DND-41 (cell line): ENCODE data around the gene METTL23.

Source experiments
- ATAC-seq: fragments of 200-7000 bp; cut with Tn5 transposase; 3 replicates; pipeline ENCODE4 v1.9.1; 2021; ENCODE audit warnings: low read depth; ENCODE audit not compliant: insufficient read depth
- DNase-seq: peaks from one replicate; pipeline ENCODE4 v3.0.0-alpha.2; 2020
- H2AFZ ChIP-seq: 2 replicates; pipeline ENCODE4 v1.6.0; 2012; ENCODE audit warnings: low read depth, low read length
- H3K27ac ChIP-seq: 2 replicates; pipeline ENCODE4 v1.5.1; 2012; ENCODE audit warnings: low read length, inconsistent platforms
- H3K27me3 ChIP-seq: fragments of 200-600 bp; sonication (generic); 2 replicates; pipeline ENCODE4 v1.6.0; 2012; ENCODE audit warnings: low read length, mild to moderate bottlenecking, inconsistent platforms; ENCODE audit not compliant: insufficient read depth, poor library complexity
- H3K36me3 ChIP-seq: 2 replicates; pipeline ENCODE4 v1.5.1; 2012; ENCODE audit warnings: low read length, inconsistent platforms; ENCODE audit not compliant: insufficient read depth
- H3K4me1 ChIP-seq: 2 replicates; pipeline ENCODE4 v1.5.1; 2012; ENCODE audit warnings: mild to moderate bottlenecking, low read length; ENCODE audit not compliant: insufficient read depth
- H3K4me2 ChIP-seq: 2 replicates; pipeline ENCODE4 v1.6.0; 2012; ENCODE audit warnings: mild to moderate bottlenecking, moderate library complexity, low read length, inconsistent platforms; ENCODE audit not compliant: insufficient read depth
- H3K4me3 ChIP-seq, 2 experiments: fragments of 200-600 bp in 1 of 2; shearing (Covaris generic) in 1 of 2; 2 replicates each; pipeline ENCODE4 v1.5.1; 2012 to 2016; ENCODE audit warnings: inconsistent platforms in 2 of 2, low read length in 2 of 2, mild to moderate bottlenecking in 2 of 2, low read depth in 1 of 2, moderate library complexity in 1 of 2
- H3K79me2 ChIP-seq: 2 replicates; pipeline ENCODE4 v1.6.0; 2012; ENCODE audit warnings: low read length, inconsistent platforms; ENCODE audit not compliant: insufficient read depth
- H3K9ac ChIP-seq: 2 replicates; pipeline ENCODE4 v1.6.0; 2012; ENCODE audit warnings: low read depth, mild to moderate bottlenecking, inconsistent platforms, low read length, moderate library complexity
- H3K9me3 ChIP-seq: 2 replicates; pipeline ENCODE4 v1.5.1; 2012; ENCODE audit warnings: low read length, moderate library complexity, mild to moderate bottlenecking, inconsistent platforms; ENCODE audit not compliant: insufficient read depth, severe bottlenecking
- H4K20me1 ChIP-seq: 2 replicates; pipeline ENCODE4 v1.6.0; 2012; ENCODE audit warnings: low read length; ENCODE audit not compliant: insufficient read depth
- CTCF ChIP-seq: IDR thresholded peaks from 2 replicates; pipeline ENCODE4 v1.5.1; 2012; ENCODE audit warnings: borderline replicate concordance, low read length, moderate library complexity, mild to moderate bottlenecking; ENCODE audit not compliant: poor library complexity, severe bottlenecking; ENCODE audit errors: extremely low read depth
- EZH2 ChIP-seq: IDR thresholded peaks from 3 replicates; pipeline ENCODE4 v1.6.1; 2012; ENCODE audit warnings: borderline replicate concordance, low read depth, mild to moderate bottlenecking, moderate library complexity, low read length, inconsistent platforms; ENCODE audit not compliant: severe bottlenecking

Gene METTL23

GRCh38 chr17:76726776-76727718 lies at the start of gene METTL23:
Gene METTL23, plus strand, starts transcription at chr17:76726839. Its CDS starts 2,872 bp downstream, at chr17:76729711.
- H3K27me3 ChIP-seq = no peaks in the 10 kb centered on the region
- H3K4me3 ChIP-seq = peak within 1 kb of the TSS; percentile 69 to 76
- ATAC-seq (peak; percentile 46), DNase-seq (peak; percentile 80)
- peaks cover 86% of the 10 kb centered on the region for H3K79me2 ChIP-seq
- H3K4me2 ChIP-seq = peak within 1 kb of the TSS; percentile 89
- H3K4me1 ChIP-seq = peaks cover 61% of the 10 kb centered on the region
- H3K27ac ChIP-seq = peak within 1 kb of the TSS; percentile 96
- H3K9me3 ChIP-seq = no peaks in the 10 kb centered on the region
- H3K36me3 ChIP-seq = peaks cover 53% of the 10 kb centered on the region
- H4K20me1 ChIP-seq = peaks cover 21% of the 10 kb centered on the region; the same call in 1 of the 2 replicates
- peak; percentile 80 for TF ChIP-seq CTCF
- TF ChIP-seq EZH2 = no peak
- peak within 1 kb of the TSS; percentile 95 for H3K9ac ChIP-seq
- H2AFZ ChIP-seq = peak within 1 kb of the TSS; percentile 74

- no peaks in the 10 kb centered on the region for H3K27me3 ChIP-seq
- H3K4me1 ChIP-seq = peaks cover 46% of the 10 kb centered on the region
- no peak for TF ChIP-seq EZH2
- TF ChIP-seq CTCF = no peak
- peak overlapping the region; percentile 36; the same call in 1 of the 2 replicates for H3K9ac ChIP-seq
- no peaks in the 10 kb centered on the region for H3K36me3 ChIP-seq
- H3K9me3 ChIP-seq = no peaks in the 10 kb centered on the region
- ATAC-seq (no peak), DNase-seq (no peak)
- H3K4me3 ChIP-seq = no peak overlapping the region
- peak overlapping the region; percentile 82 for H3K27ac ChIP-seq
- peak overlapping the region; percentile 55; the same call in 1 of the 2 replicates for H3K4me2 ChIP-seq
- peaks cover 5% of the 10 kb centered on the region for H3K79me2 ChIP-seq
- H2AFZ ChIP-seq = no peak overlapping the region
- no peaks in the 10 kb centered on the region for H4K20me1 ChIP-seq
These were observed 49.2 kb upstream of the METTL23 start for GRCh38 chr17:76677406-76677805.

GRCh38 chr17:76678330-76678729 lies 48.3 kb upstream of the METTL23 start:
- Histone ChIP-seq H3K36me3 (no peaks in the 10 kb centered on the region), H3K4me3 (peak overlapping the region in 1 of 2 experiments; percentile 32; a peak in 2 of 4 replicates), H3K27me3 (no peaks in the 10 kb centered on the region), H3K4me1 (peaks cover 37% of the 10 kb centered on the region), H3K9me3 (no peaks in the 10 kb centered on the region), H4K20me1 (no peaks in the 10 kb centered on the region), H3K9ac (peak overlapping the region; percentile 37), H3K27ac (peak overlapping the region; percentile 82), H3K79me2 (no peaks in the 10 kb centered on the region), H3K4me2 (peak overlapping the region; percentile 55), H2AFZ (no peak overlapping the region; the same call in 1 of the 2 replicates)
- peak; percentile 95 for ATAC-seq
- DNase-seq = peak; percentile 94
- TF ChIP-seq EZH2 = no peak
- no peak for TF ChIP-seq CTCF
